GM12875 (cell line): Measurements from ENCODE around the gene LIG4.

Source experiments
- H3K4me3 ChIP-seq: one replicate; pipeline ENCODE4 v1.5.1; 2011; ENCODE audit warnings: low read depth, low read length, control low read depth
- CTCF ChIP-seq: IDR thresholded peaks from 2 replicates; pipeline ENCODE4 v1.5.1; 2011; ENCODE audit warnings: low read depth, mild to moderate bottlenecking, control low read depth, inconsistent platforms, low read length, moderate library complexity, borderline replicate concordance; ENCODE audit not compliant: insufficient read depth

Gene LIG4

GRCh38 chr13:108213946-108214345 lies 1.4 kb downstream of the LIG4 start:
- TF ChIP-seq CTCF = no peak
- H3K4me3 ChIP-seq = peak overlapping the region; percentile 47

- H3K4me3 ChIP-seq = no peak overlapping the region
- no peak for TF ChIP-seq CTCF
These were observed 2.5 kb downstream of the LIG4 start for GRCh38 chr13:108212886-108213285.

- TF ChIP-seq CTCF = no peak
- no peak overlapping the region for H3K4me3 ChIP-seq
These were observed 4.8 kb downstream of the LIG4 start for GRCh38 chr13:108210551-108210950.

GRCh38 chr13:108200781-108201398 lies 14.4 kb downstream of the LIG4 start:
- TF ChIP-seq CTCF = no peak
- H3K4me3 ChIP-seq = no peak overlapping the region

- TF ChIP-seq CTCF = no peak
- H3K4me3 ChIP-seq = no peak overlapping the region
These were observed 19.5 kb downstream of the LIG4 start for GRCh38 chr13:108195861-108196260.

GRCh38 chr13:108195146-108195545 lies 20.2 kb downstream of the LIG4 start:
- TF ChIP-seq CTCF = no peak
- no peak overlapping the region for H3K4me3 ChIP-seq

GRCh38 chr13:108194435-108194936 lies 20.9 kb downstream of the LIG4 start:
- no peak for TF ChIP-seq CTCF
- no peak overlapping the region for H3K4me3 ChIP-seq
